ENCODE results near the gene B4GALNT3. TPM values are rescaled to one million over a fixed set of nuclear protein-coding genes. Genes with fewer than 3 reads are reported as not detected.

The B4GALNT3 gene
- total RNA-seq, 1 donor from 2014 or later, result 32.5 TPM

GRCh38 chr12:534216-534615 is 74.5 kb downstream of the B4GALNT3 start:
- peaks cover 26% of the 10 kb centered on the region for H3K36me3 Mint-ChIP-seq
- peaks cover 6% of the 10 kb centered on the region for H3K4me1 Mint-ChIP-seq (ENCODE audit: unreplicated experiment)
- DNase-seq (ENCODE audit: extremely low spot score, unreplicated experiment), result no peak
- H3K4me3 Mint-ChIP-seq, result no peak overlapping the region
- H3K27ac Mint-ChIP-seq, result peak overlapping the region; percentile 67
- peaks cover 4% of the 10 kb centered on the region for H3K27me3 Mint-ChIP-seq
- TF ChIP-seq CTCF (conservative IDR thresholded peaks at IDR 0.05), result no peak
- peaks cover 22% of the 10 kb centered on the region for H3K9me3 Mint-ChIP-seq

- Mint-ChIP-seq H3K4me1 (ENCODE audit: unreplicated experiment) (peaks cover 10% of the 10 kb centered on the region), H3K9me3 (peaks cover 21% of the 10 kb centered on the region), H3K36me3 (peaks cover 28% of the 10 kb centered on the region), H3K27ac (peak overlapping the region; percentile 76), H3K4me3 (no peak overlapping the region), H3K27me3 (peaks cover 4% of the 10 kb centered on the region)
- DNase-seq (ENCODE audit: extremely low spot score, unreplicated experiment), result no peak
- no peak for TF ChIP-seq CTCF (conservative IDR thresholded peaks at IDR 0.05)
Measured at GRCh38 chr12:535396-535795, 75.7 kb downstream of the B4GALNT3 start.

GRCh38 chr12:536751-537245 is 77.1 kb downstream of the B4GALNT3 start:
- no peak for DNase-seq (ENCODE audit: extremely low spot score, unreplicated experiment)
- no peak for TF ChIP-seq CTCF (conservative IDR thresholded peaks at IDR 0.05)
- peaks cover 13% of the 10 kb centered on the region for H3K4me1 Mint-ChIP-seq (ENCODE audit: unreplicated experiment)
- H3K9me3 Mint-ChIP-seq, result peaks cover 15% of the 10 kb centered on the region
- peaks cover 24% of the 10 kb centered on the region for H3K36me3 Mint-ChIP-seq
- peak overlapping the region; percentile 99 for H3K27ac Mint-ChIP-seq
- peaks cover 4% of the 10 kb centered on the region for H3K27me3 Mint-ChIP-seq
- no peak overlapping the region for H3K4me3 Mint-ChIP-seq

- Mint-ChIP-seq H3K4me1 (ENCODE audit: unreplicated experiment) (peaks cover 22% of the 10 kb centered on the region), H3K27ac (peak overlapping the region; percentile 99), H3K9me3 (peaks cover 6% of the 10 kb centered on the region), H3K27me3 (no peaks in the 10 kb centered on the region), H3K4me3 (peak overlapping the region; percentile 63), H3K36me3 (peaks cover 15% of the 10 kb centered on the region)
- no peak for DNase-seq (ENCODE audit: extremely low spot score, unreplicated experiment)
- no peak for TF ChIP-seq CTCF (conservative IDR thresholded peaks at IDR 0.05)
Measured at GRCh38 chr12:537772-538171, 78.0 kb downstream of the B4GALNT3 start.

- Mint-ChIP-seq H3K27me3 (no peaks in the 10 kb centered on the region), H3K9me3 (peaks cover 6% of the 10 kb centered on the region), H3K27ac (peak overlapping the region; percentile 99), H3K36me3 (peaks cover 15% of the 10 kb centered on the region), H3K4me1 (ENCODE audit: unreplicated experiment) (peaks cover 25% of the 10 kb centered on the region), H3K4me3 (peak overlapping the region; percentile 67)
- TF ChIP-seq CTCF (conservative IDR thresholded peaks at IDR 0.05), result no peak
- no peak for DNase-seq (ENCODE audit: extremely low spot score, unreplicated experiment)
Measured at GRCh38 chr12:538731-539539, 79.2 kb downstream of the B4GALNT3 start.

Data from type B pancreatic cell (in vitro differentiated cells).